Left ventricle myocardium inferior (tissue), 1 donor: ENCODE data around the gene GPD1L. TPM values are rescaled to one million over a fixed set of nuclear protein-coding genes. Genes with fewer than 3 reads are reported as not detected.
"Not testable (repeated sequence)": the region's sequence is repeated elsewhere in the genome, so short reads cannot be mapped to it uniquely, and the experiment has no call there.

Experiments used
- DNase-seq: peaks from one replicate; pipeline ENCODE4 v3.0.0-alpha.2; 2020
- H3K27ac ChIP-seq: fragments of 200-600 bp; replicated peaks from 2 replicates; pipeline ENCODE4 v1.8.0; 2021
- H3K27me3 ChIP-seq: fragments of 200-600 bp; 2 replicates; pipeline ENCODE4 v1.8.0; 2021; ENCODE audit warnings: low read depth
- H3K36me3 ChIP-seq: fragments of 200-600 bp; 2 replicates; pipeline ENCODE4 v1.8.0; 2021
- H3K4me1 ChIP-seq: fragments of 200-600 bp; 2 replicates; pipeline ENCODE4 v1.8.0; 2021
- H3K4me3 ChIP-seq: fragments of 200-600 bp; 2 replicates; pipeline ENCODE4 v1.8.0; 2021; ENCODE audit warnings: mild to moderate bottlenecking, moderate library complexity
- H3K9me3 ChIP-seq: fragments of 200-600 bp; replicated peaks from 2 replicates; pipeline ENCODE4 v1.8.0; 2021
- intact Hi-C: fragments of 100-400 bp; cut with micrococcal nuclease; formaldehyde crosslinking; loops from one replicate; pipeline ENCODE4 v1.11.0; 2022
- long read RNA-seq: library from polyadenylated mRNA; unstranded; transcript quantifications from one replicate; pipeline ENCODE4 v2.0.0, GENCODE V29; 2021
- total RNA-seq: library from RNA; stranded (reverse); fragmentation: NEBNext Ultra II Directional; extraction: Animal tissue kit (Norgen Biotek cat#: 25700); gene quantifications from one replicate; pipeline ENCODE4 v1.2.1, GENCODE V29; 2021
- TF ChIP-seq, protein P1 (sequence below): fragments of 200-600 bp; IDR thresholded peaks from 2 replicates; pipeline ENCODE4 v1.8.0; 2021; ENCODE audit warnings: antibody characterized with exemption, mild to moderate bottlenecking, borderline replicate concordance
- donor health status: DM: no; HTN: yes; CAD: no; lungs with severe emphysema.

The GPD1L gene
- total RNA-seq, result 437 TPM
- long read RNA-seq, full-length matches to known transcripts, result 651 of 805 reads
- long read RNA-seq, partial matches to known transcripts, result 77 of 805 reads
- long read RNA-seq, other reads (novel, unspliced or antisense), result 77 of 805 reads

DNA sequence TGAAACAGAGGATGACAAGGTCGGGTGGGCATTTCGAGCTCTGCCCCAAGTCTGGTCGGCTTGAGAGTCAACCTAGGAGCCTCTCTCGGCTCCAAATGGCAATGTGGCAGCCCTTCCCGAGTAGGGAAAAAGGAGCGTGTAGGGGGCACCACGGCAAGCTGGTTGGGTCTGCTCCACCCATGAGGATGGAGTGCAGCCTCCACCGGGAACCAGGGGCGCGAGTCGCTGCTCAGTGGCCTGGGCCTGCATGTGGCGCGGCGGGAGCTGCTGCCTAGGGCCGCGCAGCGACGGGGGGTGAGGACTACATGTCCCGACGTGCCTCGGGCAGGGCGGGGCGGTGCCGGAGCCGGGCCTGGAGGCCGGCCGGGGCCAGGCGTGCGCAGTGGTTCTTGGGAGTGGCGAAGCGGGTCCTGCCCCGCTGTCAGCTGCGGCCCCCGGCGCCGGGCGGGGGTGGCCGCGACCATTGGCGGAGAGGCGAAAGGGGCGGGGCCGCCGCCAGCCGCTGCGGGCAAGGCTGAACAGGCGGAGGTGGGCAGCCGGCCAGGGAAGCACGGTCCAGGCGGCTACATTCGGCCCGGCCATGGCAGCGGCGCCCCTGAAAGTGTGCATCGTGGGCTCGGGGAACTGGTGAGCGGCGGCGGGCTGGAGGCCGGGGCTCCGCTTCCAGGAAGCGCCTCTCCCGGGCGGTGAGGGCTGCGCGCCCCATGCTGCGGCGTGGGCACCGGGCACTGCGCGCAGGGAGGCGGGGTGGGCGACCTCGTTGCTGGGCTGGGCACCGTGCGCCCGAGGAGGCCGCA is at the start of gene GPD1L:
Gene GPD1L, plus strand, starts transcription at position 489 of the 797 bp plus-strand sequence. Its CDS starts 92 bp downstream, at position 581.
- H3K9me3 ChIP-seq, result peaks cover 19% of the 10 kb centered on the region
- H3K27me3 ChIP-seq, result no peaks in the 10 kb centered on the region
- peak within 1 kb of the TSS; percentile 99 for H3K4me3 ChIP-seq
- H3K27ac ChIP-seq, result peak within 1 kb of the TSS; percentile 96
- intact Hi-C loops, result no loop called here
- TF ChIP-seq, protein P1, sequence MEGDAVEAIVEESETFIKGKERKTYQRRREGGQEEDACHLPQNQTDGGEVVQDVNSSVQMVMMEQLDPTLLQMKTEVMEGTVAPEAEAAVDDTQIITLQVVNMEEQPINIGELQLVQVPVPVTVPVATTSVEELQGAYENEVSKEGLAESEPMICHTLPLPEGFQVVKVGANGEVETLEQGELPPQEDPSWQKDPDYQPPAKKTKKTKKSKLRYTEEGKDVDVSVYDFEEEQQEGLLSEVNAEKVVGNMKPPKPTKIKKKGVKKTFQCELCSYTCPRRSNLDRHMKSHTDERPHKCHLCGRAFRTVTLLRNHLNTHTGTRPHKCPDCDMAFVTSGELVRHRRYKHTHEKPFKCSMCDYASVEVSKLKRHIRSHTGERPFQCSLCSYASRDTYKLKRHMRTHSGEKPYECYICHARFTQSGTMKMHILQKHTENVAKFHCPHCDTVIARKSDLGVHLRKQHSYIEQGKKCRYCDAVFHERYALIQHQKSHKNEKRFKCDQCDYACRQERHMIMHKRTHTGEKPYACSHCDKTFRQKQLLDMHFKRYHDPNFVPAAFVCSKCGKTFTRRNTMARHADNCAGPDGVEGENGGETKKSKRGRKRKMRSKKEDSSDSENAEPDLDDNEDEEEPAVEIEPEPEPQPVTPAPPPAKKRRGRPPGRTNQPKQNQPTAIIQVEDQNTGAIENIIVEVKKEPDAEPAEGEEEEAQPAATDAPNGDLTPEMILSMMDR, result no peak
- peak; percentile 96 for DNase-seq
- peaks cover 4% of the 10 kb centered on the region for H3K36me3 ChIP-seq
- peaks cover 55% of the 10 kb centered on the region for H3K4me1 ChIP-seq

DNA sequence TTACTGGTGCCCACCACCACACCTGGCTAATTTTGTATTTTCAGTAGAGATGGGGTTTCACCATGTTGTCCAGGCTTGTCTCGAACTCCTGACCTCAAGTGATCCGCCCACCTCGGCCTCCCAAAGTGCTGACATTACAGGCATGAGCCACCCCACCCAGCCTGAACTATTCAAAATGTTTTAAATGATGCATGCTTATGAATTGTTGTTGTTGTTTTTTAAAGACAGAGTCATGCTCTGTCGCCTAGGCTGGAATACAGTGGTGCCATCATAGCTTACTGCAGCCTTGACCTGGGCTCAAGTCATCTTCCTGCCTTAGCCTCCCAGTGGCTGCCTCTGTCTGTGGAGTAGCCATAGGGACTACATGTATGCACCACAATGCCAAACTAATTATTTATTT is 48.0 kb upstream of the GPD1L start:
- H3K4me3 ChIP-seq, H3K27ac ChIP-seq, H3K36me3 ChIP-seq, intact Hi-C loops, H3K4me1 ChIP-seq, H3K27me3 ChIP-seq, H3K9me3 ChIP-seq, DNase-seq: not testable (repeated sequence)

DNA sequence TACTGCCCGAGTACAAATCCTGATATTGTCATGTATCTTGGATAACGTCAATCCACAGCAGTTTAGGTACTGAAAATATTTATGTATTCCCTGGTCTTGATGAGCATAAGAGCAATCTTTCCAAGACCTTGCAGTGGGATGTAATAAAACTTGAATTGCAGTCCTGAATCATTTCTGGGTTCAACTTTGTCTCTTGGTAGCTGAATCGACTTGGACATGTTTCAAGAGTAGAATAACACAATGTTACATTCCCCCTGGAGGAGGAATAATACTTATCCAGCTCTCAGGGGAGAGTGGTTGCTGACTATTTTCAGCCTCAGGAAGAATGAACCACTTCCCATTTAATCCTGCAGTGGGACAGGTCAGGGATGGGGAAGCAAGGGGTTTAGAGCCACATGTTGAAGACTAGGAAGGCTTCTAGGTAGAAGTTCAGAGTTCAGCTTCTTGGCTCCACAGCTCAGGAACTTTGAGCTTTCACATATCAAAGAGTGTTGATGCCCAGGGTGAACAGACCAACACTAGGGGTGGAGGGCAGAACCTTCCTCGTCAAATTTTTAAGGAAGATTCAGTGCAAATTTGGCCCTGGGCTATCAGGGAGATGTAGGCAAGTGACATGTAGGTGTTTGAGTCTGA is 43.4 kb upstream of the GPD1L start:
- DNase-seq, result no peak
- Histone ChIP-seq H3K27me3 (no peaks in the 10 kb centered on the region), H3K4me1 (no peaks in the 10 kb centered on the region), H3K9me3 (no peaks in the 10 kb centered on the region), H3K27ac (no peak overlapping the region), H3K4me3 (no peak overlapping the region), H3K36me3 (no peaks in the 10 kb centered on the region)
- intact Hi-C loops, result no loop called here
- TF ChIP-seq, protein P1, result no peak

DNA sequence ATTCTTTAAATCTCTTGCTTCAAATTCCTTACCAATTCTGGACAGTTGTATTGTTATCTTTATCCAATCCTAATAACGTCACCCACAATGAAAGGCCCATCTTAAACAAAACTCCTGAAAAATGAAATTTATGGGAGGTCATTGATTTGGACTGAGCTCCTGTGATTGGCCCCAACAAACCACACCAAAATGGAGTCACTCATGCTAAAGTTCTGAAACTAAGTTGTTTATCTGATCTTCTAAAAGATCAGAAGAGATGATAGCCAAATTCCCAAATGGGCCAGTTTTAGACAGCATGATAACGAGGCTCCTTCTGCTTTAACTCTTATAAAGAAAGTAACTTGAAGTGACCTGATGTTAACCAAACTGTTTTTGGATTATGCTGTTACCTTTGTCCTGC is 39.7 kb upstream of the GPD1L start:
- Histone ChIP-seq H3K9me3 (no peaks in the 10 kb centered on the region), H3K4me1 (no peaks in the 10 kb centered on the region), H3K36me3 (no peaks in the 10 kb centered on the region), H3K27me3 (no peaks in the 10 kb centered on the region), H3K4me3 (no peak overlapping the region), H3K27ac (no peak overlapping the region)
- intact Hi-C loops, result no loop called here
- TF ChIP-seq, protein P1, result no peak
- DNase-seq, result no peak

DNA sequence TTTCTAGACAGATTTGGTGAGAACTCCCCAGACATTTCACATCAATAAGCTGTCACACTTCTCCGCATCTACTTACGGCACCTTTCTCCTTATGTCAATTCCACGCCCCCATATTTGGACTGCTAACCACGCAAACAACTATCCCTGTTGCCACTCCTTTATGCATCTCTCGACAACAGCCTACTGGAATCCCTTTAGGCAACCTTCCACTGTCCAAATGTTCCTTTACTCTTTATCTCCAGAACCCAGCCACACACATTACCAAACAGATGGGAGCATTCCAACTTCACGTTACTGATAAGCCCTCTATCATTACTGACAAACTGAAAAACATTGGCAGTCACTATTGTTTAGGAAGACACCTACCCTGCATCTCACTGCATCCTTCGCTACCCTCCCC is 32.2 kb upstream of the GPD1L start:
- H3K4me3 ChIP-seq, intact Hi-C loops: not testable (repeated sequence)

DNA sequence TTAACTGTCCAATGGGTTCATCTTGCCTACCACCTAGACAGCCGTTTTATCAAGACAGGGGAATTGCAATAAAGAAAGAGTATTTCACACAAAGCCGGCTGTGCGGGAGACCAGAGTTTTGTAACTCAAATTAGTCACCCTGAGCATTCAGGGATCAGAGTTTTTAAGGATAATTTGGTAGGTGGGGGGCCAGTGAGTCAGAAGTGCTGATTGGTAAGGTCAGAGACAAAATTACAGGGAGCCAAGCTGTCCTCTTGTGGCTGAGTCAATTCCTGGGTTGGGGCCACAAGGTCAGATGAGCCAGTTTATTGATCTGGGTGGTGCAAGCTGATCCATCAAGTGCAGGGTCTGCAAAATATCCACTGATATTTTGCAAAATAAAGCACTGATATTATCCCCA is 29.9 kb upstream of the GPD1L start:
- no peak for DNase-seq
- intact Hi-C loops, result no loop called here
- TF ChIP-seq, protein P1, result no peak
- no peaks in the 10 kb centered on the region for H3K27me3 ChIP-seq
- H3K4me1 ChIP-seq, result peaks cover 15% of the 10 kb centered on the region
- no peak overlapping the region for H3K4me3 ChIP-seq
- H3K36me3 ChIP-seq, result no peaks in the 10 kb centered on the region
- H3K27ac ChIP-seq, result no peak overlapping the region
- no peaks in the 10 kb centered on the region for H3K9me3 ChIP-seq

More for the DNA sequence above, 32.2 kb upstream of the GPD1L start:
- not testable (repeated sequence) for H3K27ac ChIP-seq, H3K9me3 ChIP-seq, H3K27me3 ChIP-seq, DNase-seq, H3K36me3 ChIP-seq
- H3K4me1 ChIP-seq, result peaks cover 15% of the 10 kb centered on the region
